BJ (cell line): Measurements from ENCODE around the gene COL4A3. TPM values are rescaled to one million over a fixed set of nuclear protein-coding genes. Genes with fewer than 3 reads are reported as not detected.

Experiments used
- CTCF ChIA-PET: fragments of 350-600 bp; formaldehyde crosslinking; extraction: SDS; loops from one replicate; lab custom pipeline; 2021; ENCODE audit warnings: antibody characterized with exemption, inconsistent platforms; lab: Yijun Ruan, JAX
- POLR2A ChIA-PET: fragments of 300-600 bp; sonication (Branson Sonifier 250); formaldehyde crosslinking; extraction: SDS; loops from one replicate; lab custom pipeline; 2021; ENCODE audit warnings: antibody characterized with exemption; lab: Charles Lee
- DNase-seq: peaks from one replicate; pipeline ENCODE4 v3.0.0-alpha.2; 2011; ENCODE audit warnings: low read depth
- H3K27me3 ChIP-seq: 2 replicates; pipeline ENCODE4 v1.6.0; 2011; ENCODE audit warnings: low read length; ENCODE audit not compliant: control insufficient read depth, insufficient read depth
- H3K36me3 ChIP-seq: 2 replicates; pipeline ENCODE4 v1.5.1; 2011; ENCODE audit warnings: low read length; ENCODE audit not compliant: control insufficient read depth, insufficient read depth
- H3K4me3 ChIP-seq: 2 replicates; pipeline ENCODE4 v1.5.1; 2011; ENCODE audit warnings: low read depth, mild to moderate bottlenecking, control low read depth, low read length
- polyA plus RNA-seq: library from polyadenylated mRNA; depleted of rRNA; stranded (reverse); fragments of >200 nt; gene quantifications from 2 replicates; pipeline ENCODE4 v1.2.3, GENCODE V29; 2011
- TF ChIP-seq, protein P1 (sequence below): IDR thresholded peaks from 2 replicates; pipeline ENCODE4 v1.5.1; 2011; ENCODE audit warnings: low read depth, mild to moderate bottlenecking, control low read depth, inconsistent platforms, low read length, moderate library complexity; ENCODE audit not compliant: insufficient read depth

The COL4A3 gene
- polyA plus RNA-seq, 1 experiment, result 0.29 TPM

DNA sequence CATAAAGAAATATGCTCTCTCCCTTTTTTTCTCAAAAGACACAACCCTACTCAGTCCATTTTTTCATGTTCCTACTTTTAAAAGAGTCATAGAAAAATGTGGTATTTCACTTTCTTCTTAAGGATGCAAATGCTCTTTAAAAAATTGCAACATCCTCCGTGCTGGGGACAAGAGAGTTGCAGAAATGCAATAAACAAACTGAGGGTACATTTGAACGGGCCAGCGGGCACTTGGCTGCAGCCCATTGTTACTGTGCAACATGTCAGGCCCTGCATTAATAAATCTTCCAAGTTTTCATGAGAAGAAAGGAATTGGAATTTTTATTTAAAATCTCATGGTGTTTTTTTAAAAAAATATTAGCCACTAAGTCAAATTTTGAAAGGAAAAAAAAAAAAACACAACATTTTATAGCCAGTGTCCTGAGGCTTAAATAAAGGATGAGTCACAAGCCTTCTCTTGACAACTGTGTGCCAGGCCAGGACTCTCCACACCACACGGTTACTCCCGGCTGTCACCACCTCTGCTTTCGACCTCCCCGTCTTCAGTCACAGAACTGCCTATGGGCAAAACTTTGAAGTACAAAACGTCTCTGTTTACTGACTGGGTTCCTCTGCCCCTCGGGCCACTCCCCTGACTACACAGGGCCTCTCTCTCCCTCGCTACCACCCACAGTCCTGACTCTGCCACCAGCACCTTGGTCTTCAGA, 103.1 kb downstream of the COL4A3 start:
- ChIA-PET CTCF (interaction anchor here (0.5 to 1.4 kb wide), 2 partner anchors 29 to 396 kb away, joined by 3 to 4 read pairs; no protein-coding TSS in a partner anchor), POLR2A (no interaction called here)
- TF ChIP-seq, protein P1, sequence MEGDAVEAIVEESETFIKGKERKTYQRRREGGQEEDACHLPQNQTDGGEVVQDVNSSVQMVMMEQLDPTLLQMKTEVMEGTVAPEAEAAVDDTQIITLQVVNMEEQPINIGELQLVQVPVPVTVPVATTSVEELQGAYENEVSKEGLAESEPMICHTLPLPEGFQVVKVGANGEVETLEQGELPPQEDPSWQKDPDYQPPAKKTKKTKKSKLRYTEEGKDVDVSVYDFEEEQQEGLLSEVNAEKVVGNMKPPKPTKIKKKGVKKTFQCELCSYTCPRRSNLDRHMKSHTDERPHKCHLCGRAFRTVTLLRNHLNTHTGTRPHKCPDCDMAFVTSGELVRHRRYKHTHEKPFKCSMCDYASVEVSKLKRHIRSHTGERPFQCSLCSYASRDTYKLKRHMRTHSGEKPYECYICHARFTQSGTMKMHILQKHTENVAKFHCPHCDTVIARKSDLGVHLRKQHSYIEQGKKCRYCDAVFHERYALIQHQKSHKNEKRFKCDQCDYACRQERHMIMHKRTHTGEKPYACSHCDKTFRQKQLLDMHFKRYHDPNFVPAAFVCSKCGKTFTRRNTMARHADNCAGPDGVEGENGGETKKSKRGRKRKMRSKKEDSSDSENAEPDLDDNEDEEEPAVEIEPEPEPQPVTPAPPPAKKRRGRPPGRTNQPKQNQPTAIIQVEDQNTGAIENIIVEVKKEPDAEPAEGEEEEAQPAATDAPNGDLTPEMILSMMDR, result no peak
- H3K4me3 ChIP-seq, result no peak overlapping the region
- H3K27me3 ChIP-seq, result no peaks in the 10 kb centered on the region
- no peak for DNase-seq
- H3K36me3 ChIP-seq, result no peaks in the 10 kb centered on the region

DNA sequence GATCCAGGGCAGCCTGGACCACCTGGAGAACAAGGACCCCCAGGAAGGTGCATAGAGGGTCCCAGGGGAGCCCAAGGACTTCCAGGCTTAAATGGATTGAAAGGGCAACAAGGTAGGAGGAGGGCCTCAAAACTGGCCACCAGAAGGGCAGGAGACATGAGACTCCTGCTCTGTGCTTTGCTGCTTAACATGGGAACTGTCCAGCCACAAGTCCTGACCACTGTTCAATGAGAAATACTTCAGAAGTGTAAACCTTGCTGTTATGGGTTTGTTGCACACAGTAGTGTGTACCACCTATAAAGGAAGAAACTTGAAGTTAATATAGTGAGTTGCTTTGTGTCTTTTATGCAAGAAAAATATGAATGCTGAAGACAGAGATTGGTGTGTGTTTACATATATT, 116.5 kb downstream of the COL4A3 start:
- no peak for DNase-seq
- TF ChIP-seq, protein P1, result no peak

GRCh38 chr2:227285741-227286236, 121.4 kb downstream of the COL4A3 start:
- H3K27me3 ChIP-seq, result no peaks in the 10 kb centered on the region
- no peaks in the 10 kb centered on the region for H3K36me3 ChIP-seq
- POLR2A ChIA-PET, result no interaction called here
- CTCF ChIA-PET, result no interaction called here
- H3K4me3 ChIP-seq, result no peak overlapping the region
- no peak for DNase-seq
- TF ChIP-seq, protein P1, result no peak

More for the DNA sequence above, 116.5 kb downstream of the COL4A3 start:
- POLR2A ChIA-PET, result no interaction called here
- Histone ChIP-seq H3K4me3 (no peak overlapping the region), H3K36me3 (no peaks in the 10 kb centered on the region), H3K27me3 (no peaks in the 10 kb centered on the region)
- CTCF ChIA-PET, result interaction anchor here (1.3 kb wide), 1 partner anchor 12 kb away, joined by 4 read pairs; no protein-coding TSS in a partner anchor

- ChIA-PET CTCF (interaction anchor here (0.9 kb wide), 1 partner anchor 156 kb away, joined by 3 read pairs; no protein-coding TSS in a partner anchor), POLR2A (no interaction called here)
- TF ChIP-seq, protein P1, result no peak
- DNase-seq, result no peak
- Histone ChIP-seq H3K4me3 (no peak overlapping the region), H3K27me3 (no peaks in the 10 kb centered on the region), H3K36me3 (no peaks in the 10 kb centered on the region)
These were observed 123.3 kb downstream of the COL4A3 start for GRCh38 chr2:227287771-227288170.

- ChIA-PET CTCF (no interaction called here), POLR2A (no interaction called here)
- H3K36me3 ChIP-seq, result no peaks in the 10 kb centered on the region
- no peaks in the 10 kb centered on the region for H3K27me3 ChIP-seq
- no peak overlapping the region for H3K4me3 ChIP-seq
- TF ChIP-seq, protein P1, result no peak
- DNase-seq, result no peak
These were observed 127.9 kb downstream of the COL4A3 start for GRCh38 chr2:227292314-227292713.
